ENCODE measurements around the gene TACC2.

- TF ChIP-seq CTCF (IDR thresholded peaks at IDR 0.05; ENCODE audit: insufficient read depth, low read depth, low read length) (no peak), EZH2 (IDR thresholded peaks at IDR 0.05; ENCODE audit: insufficient read depth, low read length) (no peak)
Measured at GRCh38 chr10:122298206-122298597, 309.2 kb downstream of the TACC2 start.

All from astrocyte (in vitro differentiated cells and primary cell).